HCT116 (cell line): Measurements from ENCODE around the gene CHRND.

Experiments
- EZH2 ChIP-seq: fragments of 200-600 bp; sonication (generic); IDR thresholded peaks from 2 replicates; pipeline ENCODE4 v1.6.1; 2017; ENCODE audit warnings: antibody characterized with exemption, mixed run types
- TF ChIP-seq, protein P1 (sequence below), 3 experiments: fragments of 200-600 bp in 1 of 3; sonication (generic) in 1 of 3; IDR thresholded peaks in 2 of 3; conservative IDR thresholded peaks in 1 of 3; 2 replicates each; pipeline ENCODE4 v1.5.1; 2012 to 2017; ENCODE audit warnings: low read depth in 2 of 3, low read length in 2 of 3, antibody characterized with exemption in 1 of 3, borderline replicate concordance in 1 of 3, control low read depth in 1 of 3, mild to moderate bottlenecking in 1 of 3, mixed read lengths in 1 of 3, mixed run types in 1 of 3, moderate library complexity in 1 of 3; ENCODE audit not compliant: insufficient read depth in 1 of 3
- TF ChIP-seq, protein P2 (sequence below): IDR thresholded peaks from 2 replicates; pipeline ENCODE4 v1.6.1; 2012; ENCODE audit warnings: low read depth

DNA sequence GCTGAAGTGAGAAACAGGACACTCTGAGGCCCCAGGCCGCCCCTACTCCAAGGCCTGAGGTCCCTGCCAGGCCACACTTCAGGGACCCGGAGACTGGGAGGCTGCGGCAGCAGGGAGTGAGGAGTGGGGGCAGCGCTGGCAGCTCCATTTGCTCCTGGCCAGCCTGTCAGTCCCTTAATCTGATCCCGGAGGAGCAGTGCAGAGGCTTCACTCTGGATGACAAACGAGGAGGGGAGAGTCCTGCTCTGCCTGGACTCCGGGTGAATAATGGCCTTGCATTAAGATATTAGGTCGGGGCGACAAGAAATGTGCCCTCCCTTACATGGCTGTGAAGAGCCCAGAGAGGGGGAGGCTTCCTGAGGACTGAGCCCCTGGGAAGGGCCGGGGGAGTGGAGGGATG lies 20.1 kb upstream of the CHRND start:
- TF ChIP-seq, protein P1, sequence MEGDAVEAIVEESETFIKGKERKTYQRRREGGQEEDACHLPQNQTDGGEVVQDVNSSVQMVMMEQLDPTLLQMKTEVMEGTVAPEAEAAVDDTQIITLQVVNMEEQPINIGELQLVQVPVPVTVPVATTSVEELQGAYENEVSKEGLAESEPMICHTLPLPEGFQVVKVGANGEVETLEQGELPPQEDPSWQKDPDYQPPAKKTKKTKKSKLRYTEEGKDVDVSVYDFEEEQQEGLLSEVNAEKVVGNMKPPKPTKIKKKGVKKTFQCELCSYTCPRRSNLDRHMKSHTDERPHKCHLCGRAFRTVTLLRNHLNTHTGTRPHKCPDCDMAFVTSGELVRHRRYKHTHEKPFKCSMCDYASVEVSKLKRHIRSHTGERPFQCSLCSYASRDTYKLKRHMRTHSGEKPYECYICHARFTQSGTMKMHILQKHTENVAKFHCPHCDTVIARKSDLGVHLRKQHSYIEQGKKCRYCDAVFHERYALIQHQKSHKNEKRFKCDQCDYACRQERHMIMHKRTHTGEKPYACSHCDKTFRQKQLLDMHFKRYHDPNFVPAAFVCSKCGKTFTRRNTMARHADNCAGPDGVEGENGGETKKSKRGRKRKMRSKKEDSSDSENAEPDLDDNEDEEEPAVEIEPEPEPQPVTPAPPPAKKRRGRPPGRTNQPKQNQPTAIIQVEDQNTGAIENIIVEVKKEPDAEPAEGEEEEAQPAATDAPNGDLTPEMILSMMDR (IDR thresholded peaks at IDR 0.05 in 2 of 3, conservative IDR thresholded peaks at IDR 0.05 in 1 of 3; ENCODE audit: borderline replicate concordance in 1 of 3, insufficient read depth in 1 of 3, low read depth in 2 of 3, low read length in 2 of 3): no peak
- TF ChIP-seq EZH2: no peak
- TF ChIP-seq, protein P2, sequence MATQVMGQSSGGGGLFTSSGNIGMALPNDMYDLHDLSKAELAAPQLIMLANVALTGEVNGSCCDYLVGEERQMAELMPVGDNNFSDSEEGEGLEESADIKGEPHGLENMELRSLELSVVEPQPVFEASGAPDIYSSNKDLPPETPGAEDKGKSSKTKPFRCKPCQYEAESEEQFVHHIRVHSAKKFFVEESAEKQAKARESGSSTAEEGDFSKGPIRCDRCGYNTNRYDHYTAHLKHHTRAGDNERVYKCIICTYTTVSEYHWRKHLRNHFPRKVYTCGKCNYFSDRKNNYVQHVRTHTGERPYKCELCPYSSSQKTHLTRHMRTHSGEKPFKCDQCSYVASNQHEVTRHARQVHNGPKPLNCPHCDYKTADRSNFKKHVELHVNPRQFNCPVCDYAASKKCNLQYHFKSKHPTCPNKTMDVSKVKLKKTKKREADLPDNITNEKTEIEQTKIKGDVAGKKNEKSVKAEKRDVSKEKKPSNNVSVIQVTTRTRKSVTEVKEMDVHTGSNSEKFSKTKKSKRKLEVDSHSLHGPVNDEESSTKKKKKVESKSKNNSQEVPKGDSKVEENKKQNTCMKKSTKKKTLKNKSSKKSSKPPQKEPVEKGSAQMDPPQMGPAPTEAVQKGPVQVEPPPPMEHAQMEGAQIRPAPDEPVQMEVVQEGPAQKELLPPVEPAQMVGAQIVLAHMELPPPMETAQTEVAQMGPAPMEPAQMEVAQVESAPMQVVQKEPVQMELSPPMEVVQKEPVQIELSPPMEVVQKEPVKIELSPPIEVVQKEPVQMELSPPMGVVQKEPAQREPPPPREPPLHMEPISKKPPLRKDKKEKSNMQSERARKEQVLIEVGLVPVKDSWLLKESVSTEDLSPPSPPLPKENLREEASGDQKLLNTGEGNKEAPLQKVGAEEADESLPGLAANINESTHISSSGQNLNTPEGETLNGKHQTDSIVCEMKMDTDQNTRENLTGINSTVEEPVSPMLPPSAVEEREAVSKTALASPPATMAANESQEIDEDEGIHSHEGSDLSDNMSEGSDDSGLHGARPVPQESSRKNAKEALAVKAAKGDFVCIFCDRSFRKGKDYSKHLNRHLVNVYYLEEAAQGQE: no peak
